GM21529 (cell line): ENCODE results near the gene CLIP3.
"Not testable (repeated sequence)": the region's sequence is repeated elsewhere in the genome, so short reads cannot be mapped to it uniquely, and the experiment has no call there.

Experiments used
- ATAC-seq: cut with Tn5 transposase; IDR thresholded peaks from one replicate; pipeline ENCODE4 v1.9.1; 2021; ENCODE audit not compliant: unreplicated experiment

The CLIP3 gene

DNA sequence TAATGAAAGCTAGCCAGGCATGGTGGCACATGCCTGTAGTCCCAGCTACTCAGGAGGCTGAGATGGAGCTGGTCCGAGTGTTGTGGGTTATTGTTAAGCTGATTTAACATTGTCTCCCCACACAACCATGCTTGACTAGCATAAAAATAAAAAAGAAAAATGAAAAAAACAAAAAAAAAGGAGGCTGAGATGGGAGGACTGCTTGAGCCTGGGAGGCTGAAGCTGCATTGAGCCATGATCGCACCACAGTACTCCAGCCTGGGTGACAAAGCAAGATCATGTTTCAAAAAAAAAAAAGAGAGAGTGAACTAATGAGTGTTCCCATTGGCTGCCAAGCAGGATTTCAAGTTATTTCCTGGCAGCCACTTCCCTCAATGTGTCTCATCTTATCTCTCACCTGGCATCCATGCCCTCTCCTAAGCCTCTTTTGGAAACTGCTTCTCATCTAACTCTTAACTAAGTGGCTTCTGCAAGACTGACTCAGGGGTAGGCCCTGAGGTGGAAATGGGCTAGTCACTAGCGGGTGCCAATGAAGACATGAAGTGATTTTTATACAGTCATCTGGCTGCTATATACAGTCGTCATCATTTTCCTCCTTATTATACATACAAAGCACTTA lies 16.5 kb upstream of the CLIP3 start:
- ATAC-seq = no peak

- no peak for ATAC-seq
Observed at GRCh38 chr19:36047835-36048234, 15.2 kb upstream of the CLIP3 start.

- ATAC-seq = no peak
Observed at GRCh38 chr19:36046443-36047050, 13.9 kb upstream of the CLIP3 start.

DNA sequence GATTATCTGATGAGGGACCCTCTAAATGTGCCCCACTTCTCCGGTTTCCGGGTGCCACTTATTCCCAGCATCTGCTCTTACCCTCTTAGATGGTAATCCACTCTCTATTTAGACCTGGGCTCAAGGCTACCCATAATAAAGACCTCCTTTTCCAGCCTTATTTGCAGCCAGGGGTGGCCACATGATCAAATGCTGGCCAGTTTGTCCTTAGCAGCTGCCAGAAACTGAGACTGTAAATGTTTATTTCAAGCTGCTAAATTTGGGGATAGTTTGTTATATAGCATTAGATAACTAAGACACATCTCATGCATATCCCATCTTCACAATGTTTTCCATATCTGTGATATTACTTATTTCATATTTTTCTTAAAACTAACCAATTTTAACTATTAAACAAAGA lies 11.3 kb upstream of the CLIP3 start:
- no peak for ATAC-seq

DNA sequence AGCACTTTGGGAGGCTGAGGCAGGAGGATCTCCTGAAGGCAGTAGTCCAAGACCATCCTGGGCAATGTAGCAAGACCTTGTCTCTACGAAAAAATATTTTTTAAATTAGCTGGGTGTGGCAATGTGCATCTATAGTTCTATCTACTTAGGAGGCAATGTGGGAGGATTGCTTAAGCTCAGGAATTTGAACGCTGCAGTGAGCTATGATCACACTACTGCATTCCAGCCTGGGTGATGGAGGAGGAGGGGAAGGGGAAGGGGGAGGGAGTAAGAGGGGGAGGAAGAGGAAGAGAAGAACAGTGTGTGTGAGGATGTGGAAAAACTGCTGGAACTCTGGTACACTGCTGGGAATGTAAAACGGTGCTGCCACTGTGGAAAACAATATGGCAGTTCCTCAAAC lies 9.2 kb upstream of the CLIP3 start:
- ATAC-seq = no peak

GRCh38 chr19:36041092-36041491 lies 8.4 kb upstream of the CLIP3 start:
- not testable (repeated sequence) for ATAC-seq

- ATAC-seq = no peak
Observed at GRCh38 chr19:36040495-36040894, 7.8 kb upstream of the CLIP3 start.

DNA sequence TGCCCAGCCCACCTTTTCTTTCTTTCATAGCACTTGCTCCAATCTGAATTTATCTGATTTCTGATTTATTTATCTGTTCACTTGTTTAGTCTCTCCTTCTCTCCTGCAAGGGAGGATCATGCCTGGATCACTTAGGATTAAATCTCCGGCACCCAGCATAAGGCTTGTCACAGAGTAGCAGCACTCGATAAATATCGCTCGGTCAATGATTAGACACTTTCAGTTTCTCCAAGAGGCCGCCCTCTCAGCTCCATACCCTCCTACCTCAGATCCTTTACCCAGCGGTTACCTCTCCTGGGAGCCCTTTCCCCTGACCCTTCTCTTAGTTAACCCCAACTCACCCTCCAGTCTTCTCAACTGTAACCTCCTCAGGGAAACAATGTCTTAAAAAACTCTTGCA lies 1.4 kb downstream of the CLIP3 start:
- no peak for ATAC-seq

- ATAC-seq = no peak
Observed at GRCh38 chr19:36030264-36031148, 2.2 kb downstream of the CLIP3 start.

DNA sequence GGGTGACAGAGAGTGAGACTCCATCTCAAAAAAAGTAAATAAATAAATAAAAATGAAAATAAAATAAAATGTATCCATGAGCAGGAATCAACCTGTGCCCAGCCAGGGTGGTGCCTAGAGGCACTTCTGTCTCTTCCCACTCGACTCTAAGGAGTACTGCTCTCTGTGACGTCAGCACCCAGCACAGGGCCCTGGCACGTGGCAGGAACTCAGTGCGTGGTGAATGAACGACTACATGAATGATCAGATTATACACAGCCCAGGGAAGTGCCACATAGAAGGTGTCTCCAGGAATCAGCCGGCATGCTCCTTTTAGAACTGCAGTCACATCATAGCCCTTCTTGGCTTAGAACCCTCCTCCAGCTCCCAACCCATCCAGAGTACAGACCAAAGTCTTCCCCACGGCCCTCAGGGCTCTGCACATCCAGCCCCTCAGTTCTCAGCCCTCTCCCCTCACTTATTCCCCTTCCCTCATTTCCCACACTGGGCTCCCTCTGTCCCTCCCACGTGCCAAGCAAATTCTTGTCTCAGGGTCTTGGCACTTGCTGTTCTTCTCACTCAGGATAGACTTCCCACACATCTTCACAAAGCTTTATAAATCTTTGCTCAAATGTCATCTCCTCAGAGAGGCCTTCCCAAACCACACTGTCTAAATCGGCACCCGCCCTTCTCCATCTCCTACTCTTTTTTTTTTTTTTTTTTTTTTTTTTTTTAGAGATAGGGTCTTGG lies 4.2 kb downstream of the CLIP3 start:
- ATAC-seq = no peak

- ATAC-seq = no peak
Observed at GRCh38 chr19:36027696-36028095, 5.0 kb downstream of the CLIP3 start.

GRCh38 chr19:36026091-36026876 lies 6.4 kb downstream of the CLIP3 start:
- no peak for ATAC-seq

DNA sequence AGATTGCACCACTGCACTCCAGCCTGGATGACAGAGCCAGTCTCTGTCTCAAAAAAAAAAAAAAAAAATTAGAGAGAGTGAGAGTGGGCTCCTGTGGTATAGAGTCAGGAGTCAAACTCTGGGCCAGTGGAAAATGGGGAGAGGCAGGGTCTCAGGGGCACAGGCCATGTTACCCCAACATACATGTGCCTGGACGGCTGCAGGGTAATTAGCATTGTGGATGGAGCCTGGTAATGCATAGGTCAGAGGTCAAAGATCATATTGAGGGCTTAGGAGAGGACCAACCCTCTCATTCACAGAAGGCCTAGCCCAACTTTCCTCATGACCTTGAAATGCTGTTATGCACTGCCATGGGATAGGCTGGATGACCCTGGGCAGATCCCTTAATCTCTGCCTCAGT lies 7.1 kb downstream of the CLIP3 start:
- no peak for ATAC-seq

DNA sequence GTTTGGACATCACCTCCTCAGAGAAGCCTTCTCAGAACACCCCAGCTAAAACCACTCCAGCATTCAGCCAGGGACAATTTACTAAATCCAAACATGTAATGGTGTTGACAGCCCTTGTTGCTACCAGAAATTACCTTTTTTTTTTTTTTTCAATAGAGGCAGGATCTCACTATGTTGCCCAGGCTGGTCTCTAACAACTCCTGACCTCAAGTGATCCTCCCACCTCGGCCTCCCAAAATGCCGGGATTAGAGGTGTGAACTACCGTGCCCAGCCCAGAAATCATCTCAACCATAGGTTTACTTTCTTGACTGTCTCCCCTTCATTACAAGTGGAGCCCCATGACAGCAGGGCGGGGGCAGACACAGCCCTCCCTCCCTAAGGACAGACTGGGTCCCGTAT lies 9.2 kb downstream of the CLIP3 start:
- ATAC-seq = no peak

DNA sequence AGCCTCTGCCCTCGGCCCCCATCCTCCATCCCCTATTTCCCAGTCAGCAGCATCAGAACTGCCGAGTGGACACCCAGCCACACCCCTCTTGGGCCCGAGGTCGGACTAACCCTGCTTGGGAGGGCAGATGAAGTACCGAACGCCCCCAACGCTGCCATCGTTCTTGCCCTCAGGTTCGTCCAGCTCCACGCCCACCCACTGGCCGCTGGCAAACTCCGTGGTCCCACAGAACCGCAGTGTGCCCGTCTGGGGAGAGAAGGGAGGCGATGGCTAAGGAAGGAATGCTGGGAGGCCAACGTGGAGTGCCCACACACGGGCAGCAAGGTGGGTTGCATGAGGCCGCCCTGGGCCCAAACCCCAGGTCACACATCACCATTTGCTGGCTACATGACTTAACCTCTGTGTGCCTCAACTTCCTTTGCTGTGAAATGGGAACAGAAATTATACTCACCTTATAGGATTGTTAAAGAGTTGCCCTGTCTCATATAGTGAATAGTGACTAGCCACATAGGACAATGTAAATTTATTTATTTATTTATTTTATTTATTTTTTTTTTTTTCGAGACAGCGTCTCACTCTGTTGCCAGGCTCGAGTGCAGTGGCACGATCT lies 13.5 kb downstream of the CLIP3 start:
- ATAC-seq = no peak

GRCh38 chr19:36014012-36014924 lies 18.4 kb downstream of the CLIP3 start, which contains the start of gene ALKBH6:
ALKBH6 (minus strand) TSS chr19:36014213; CDS start chr19:36013397, 816 bp downstream.
- peak; percentile 93 for ATAC-seq

- no peak for ATAC-seq
Observed at GRCh38 chr19:36013280-36014011, 19.2 kb downstream of the CLIP3 start.

DNA sequence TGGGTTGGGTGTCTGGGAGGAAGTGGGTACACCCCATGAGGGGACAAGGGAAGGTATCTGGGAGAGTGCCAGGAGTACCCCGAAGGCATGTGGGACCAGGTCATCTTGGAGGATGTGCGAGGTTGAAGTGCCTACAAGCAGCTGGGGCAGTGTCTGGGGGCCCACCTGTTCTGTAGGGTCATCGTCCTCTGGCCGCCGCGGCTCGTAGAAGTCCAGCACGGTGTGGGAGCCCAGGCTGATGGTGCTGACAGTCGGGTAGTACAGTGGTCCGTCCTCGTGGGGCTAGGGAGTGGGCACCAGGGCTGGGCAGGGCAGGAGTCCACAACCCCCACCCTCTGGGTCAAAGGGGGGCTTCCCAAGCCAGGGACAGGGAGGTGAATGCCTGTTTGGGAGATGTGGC lies 22.3 kb downstream of the CLIP3 start:
- no peak for ATAC-seq
